HG02938 (cell line): Measurements from ENCODE around the gene XRCC1.
"Not testable (repeated sequence)": the region's sequence is repeated elsewhere in the genome, so short reads cannot be mapped to it uniquely, and the experiment has no call there.

Experiments used
- ATAC-seq: cut with Tn5 transposase; IDR thresholded peaks from one replicate; pipeline ENCODE4 v1.9.1; 2021; ENCODE audit warnings: mild to moderate bottlenecking, moderate library complexity; ENCODE audit not compliant: unreplicated experiment

The XRCC1 gene

GRCh38 chr19:43575955-43576878 lies 890 bp upstream of the XRCC1 start:
- ATAC-seq, result peak; percentile 6

DNA sequence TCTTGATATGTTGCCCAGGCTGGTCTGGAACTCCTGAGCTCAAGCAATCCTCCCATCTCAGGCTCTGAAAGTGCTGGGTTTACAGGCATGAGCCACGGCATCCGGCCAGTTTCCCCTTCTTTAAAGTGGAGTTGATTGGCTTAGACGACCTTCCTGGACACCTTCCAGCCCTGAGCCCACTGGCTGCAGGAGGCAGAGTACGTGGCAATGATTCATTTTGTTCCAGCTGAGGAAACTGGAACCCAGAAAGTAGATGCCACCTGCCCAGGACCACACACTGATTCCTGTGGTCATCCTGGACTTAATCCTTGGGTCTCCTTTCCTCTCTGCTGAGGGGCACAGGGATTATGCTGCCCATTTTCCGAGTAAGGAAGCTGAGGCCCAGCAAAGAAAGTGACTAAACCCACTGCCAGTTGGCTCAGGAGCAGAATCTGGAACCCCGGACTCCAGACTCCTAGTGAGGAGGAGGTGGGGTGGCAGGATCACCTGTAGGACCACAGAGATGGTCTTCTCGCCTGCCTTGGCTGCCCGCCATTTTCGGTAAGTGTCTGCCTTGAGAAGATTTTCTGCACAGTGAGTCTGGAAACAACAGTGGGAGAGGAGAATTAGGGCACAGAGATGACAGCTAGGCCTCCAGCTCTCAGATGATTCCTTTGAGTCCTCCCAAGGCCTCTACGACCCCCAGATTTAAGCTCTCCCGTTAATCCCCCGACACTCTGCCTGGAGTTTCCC lies 737 bp downstream of the XRCC1 start:
- ATAC-seq, result no peak

DNA sequence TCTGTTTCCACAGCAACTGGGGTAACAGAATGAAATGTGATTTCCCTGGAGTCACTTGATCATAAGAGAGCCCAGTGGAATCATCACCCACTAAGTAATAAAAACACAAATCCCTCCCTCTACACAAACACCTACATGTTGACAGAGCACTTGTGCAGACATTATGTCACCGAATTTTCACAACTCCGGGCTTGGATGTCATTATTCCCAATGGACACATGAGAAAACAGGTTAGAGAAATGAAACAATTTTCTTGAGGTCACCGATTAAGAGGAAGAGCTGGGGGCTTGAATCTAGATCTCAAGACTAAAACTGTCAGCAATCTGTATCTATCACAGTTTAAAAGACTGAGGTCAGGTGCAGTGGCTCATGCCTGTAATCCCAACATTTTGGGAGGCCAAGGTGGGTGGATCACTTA lies 3.1 kb downstream of the XRCC1 start:
- no peak for ATAC-seq

DNA sequence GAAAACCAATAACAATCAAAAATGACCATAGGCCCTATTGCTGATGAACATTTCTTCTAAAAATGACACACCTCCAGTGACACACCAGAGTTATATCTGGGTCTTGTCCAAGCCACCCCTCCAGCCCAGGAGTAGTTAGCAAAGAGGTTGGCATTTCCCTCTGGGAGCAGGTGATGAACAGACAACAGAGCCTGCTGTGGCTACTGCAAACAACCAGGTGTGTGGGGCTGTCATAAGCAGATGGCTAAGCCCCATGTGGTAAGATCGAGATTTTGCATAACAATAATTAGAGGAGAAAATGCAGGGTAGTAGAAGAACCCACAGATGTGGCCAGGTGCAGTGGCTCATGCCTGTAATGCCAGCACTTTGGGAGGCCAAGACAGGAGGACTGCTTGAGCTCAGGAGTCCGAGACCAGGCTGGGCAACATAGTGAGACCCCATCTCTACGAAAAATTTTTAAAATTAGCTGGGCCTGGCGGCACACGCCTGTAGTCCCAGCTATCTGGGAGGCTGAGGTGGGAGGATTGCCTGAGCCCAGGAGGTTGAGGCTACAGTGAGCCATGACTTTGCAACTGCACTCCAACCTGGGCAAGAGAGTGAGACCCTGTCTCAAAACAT lies 5.0 kb downstream of the XRCC1 start:
- no peak for ATAC-seq

DNA sequence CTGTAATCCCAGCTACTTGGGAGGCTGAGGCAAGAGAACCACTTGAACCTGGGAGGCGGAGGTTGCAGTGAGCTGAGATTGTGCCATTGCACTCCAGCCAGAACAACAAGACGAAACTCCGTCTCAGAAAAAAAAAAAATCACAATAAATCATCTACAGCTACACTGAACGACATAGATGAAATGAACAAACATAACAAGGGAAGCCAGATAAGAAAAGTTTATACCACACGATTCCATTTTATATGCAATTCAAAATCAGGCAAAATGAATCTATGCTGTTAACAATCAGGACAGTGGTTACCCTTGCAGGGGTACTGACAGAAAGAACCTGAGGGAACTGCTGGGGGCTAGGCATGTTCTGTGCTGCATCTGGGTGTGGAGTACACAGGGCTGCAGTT lies 5.7 kb downstream of the XRCC1 start:
- ATAC-seq, result no peak

- no peak for ATAC-seq
Observed at GRCh38 chr19:43564800-43565199, 10.5 kb downstream of the XRCC1 start.

DNA sequence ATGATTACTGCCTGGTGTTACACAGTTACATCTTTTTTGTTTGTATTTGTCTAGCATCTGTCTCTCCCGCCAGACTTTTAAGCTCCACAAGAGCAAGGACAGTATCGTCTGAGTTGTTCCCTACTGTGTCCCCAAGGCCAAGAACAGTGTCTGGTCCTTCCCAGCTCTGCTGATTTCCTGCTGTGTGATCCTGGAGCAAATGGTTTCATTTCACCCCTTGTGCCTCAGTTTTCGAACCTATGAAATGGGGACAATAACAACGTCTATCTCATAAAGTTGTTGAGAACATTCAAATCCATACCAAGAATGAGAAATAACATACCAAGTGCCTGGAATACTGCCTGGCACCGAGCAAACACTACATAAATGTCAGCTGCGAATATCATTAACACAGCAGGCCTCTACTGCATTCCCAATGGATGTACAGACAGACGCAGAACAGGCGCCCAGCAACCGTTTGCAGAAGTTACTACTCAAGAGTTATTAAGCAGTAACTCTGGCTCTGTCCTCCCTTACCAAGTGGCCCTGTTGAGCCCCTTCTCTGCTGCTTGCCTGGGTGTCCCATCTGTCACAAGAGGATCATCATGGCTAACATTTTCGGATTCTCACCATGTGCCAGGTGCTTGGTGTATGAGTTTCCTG lies 11.4 kb downstream of the XRCC1 start:
- ATAC-seq, result no peak

DNA sequence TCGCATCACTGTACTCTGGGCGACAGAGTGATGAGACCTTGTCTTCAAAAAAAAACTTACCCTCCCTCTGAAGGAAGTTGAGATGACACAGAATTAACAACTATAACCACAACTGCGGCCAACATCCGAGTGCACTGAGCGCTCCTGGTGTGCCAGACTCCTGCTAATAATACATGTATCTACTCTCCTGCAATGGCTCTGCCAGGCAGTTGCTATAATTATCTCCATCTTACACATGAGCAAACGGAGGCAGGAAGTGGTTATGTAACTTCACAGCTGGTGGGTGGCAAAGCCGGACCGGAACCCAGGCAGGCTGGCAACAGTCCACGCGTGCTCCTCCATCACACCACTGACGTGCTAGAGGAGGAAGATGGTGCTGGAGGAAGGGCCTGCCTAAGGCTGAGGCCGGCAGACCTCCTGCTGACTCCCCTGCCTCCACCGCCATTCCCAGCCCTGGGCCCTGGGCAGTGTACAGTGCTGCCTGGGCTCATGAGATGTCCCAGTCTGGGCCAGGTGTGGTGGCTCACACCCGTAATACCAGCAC lies 12.6 kb downstream of the XRCC1 start:
- peak; percentile 78 for ATAC-seq

- no peak for ATAC-seq
Observed at GRCh38 chr19:43562226-43562697, 13.1 kb downstream of the XRCC1 start.

GRCh38 chr19:43561139-43561970 lies 14.0 kb downstream of the XRCC1 start:
- no peak for ATAC-seq

GRCh38 chr19:43560687-43561086 lies 14.6 kb downstream of the XRCC1 start:
- ATAC-seq, result no peak

DNA sequence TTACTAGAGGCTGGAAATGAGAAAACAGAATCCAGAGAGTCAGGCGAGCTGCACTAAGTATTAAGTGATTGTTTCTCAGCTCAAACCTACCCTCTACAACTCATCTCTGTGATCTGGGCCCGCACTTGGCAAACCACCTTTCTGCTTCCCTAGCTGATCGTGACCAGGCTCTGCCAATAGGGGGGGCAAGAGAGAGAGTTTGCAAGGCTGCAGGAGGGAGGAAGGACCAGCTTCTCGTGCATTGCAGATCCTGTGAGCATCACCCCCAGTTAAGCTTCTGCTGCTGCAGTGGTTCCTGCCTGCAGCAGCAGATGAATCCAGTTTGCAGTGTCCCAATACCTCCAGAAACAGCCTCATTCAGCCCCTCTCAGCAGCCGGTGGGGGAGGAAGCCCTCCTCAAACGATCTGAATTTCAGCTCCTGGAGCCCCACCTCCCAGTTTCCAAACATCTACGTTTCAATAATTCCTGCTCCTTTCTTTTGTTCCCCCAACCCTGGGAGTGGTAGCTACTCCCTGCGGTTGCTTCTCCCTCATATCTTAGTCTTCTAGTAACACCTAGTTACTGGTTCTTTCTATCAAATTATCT lies 20.0 kb downstream of the XRCC1 start:
- no peak for ATAC-seq

GRCh38 chr19:43554317-43554895 lies 20.9 kb downstream of the XRCC1 start:
- no peak for ATAC-seq

- ATAC-seq, result no peak
Observed at GRCh38 chr19:43553656-43554055, 21.7 kb downstream of the XRCC1 start.

DNA sequence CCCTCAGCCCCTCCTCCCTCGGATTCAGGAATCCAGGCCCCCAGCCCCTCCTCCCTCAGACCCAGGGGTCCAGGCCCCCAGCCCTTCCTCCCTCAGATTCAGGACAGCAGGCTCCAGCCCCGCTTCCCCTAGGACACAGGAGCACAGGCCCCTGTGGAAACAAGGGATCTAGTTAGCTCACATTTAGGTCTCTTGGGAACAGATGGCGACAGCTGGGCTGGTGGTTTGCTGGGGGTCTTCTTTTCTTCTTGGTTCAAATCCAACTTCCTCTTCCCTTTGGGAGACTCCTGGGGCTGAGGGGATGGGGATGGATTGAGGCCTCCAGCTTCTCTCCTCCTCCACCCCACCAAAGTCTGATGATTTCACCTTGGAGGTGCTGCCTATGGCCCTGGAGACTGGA lies 22.7 kb downstream of the XRCC1 start:
- no peak for ATAC-seq

DNA sequence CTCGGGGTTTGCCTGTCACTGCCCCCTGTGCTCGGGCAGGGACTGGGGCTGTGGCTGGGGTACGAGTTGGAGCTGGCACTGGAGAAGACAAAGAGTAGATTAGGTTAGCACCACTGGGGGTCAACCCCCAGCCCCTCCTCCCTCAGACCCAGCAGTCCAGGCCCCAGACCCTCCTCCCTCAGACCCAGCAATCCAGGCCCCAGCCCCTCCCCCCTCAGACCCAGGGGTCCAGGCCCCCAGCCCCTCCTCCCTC lies 23.2 kb downstream of the XRCC1 start:
- ATAC-seq, result no peak

DNA sequence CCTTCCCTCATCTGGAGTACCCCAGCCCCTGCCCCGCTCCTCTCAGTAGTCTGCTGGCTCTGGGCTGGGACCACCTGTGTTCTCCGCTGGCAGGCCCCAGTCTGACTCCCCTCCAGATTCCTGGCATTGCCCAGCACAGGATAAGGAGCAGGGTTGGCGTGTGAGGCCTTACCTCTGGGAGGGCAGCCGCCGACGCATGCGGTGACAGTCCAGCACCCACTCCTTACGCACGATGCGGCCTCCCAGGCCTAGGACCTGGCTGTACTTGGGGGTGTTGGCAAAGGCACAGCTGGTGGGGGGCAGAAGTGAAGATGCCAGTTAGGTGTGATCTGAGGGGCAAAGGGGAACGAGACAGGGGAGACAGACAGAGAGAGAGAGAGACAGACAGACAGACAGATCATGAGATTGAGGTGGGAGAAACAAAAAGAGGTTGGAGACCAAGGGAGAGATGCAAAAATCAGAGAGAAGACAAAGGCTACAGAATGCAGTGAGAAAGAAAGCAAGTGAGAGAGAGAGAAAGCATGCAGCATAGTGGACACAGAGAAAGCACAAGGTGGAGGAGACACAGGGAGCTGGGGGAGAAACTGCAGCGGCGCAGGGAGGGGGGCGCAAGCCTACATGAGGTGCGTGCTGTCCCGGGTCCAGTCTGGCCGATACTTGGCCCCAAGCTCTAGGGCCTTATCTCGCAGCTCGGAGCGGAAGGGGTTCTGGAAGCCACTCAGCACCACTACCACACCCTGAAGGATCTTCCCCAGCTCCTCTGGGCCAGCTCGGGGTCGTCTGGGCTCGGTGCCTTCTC lies 23.7 kb downstream of the XRCC1 start:
- no peak for ATAC-seq

GRCh38 chr19:43548706-43549105 lies 26.6 kb downstream of the XRCC1 start:
- no peak for ATAC-seq

GRCh38 chr19:43547926-43548325 lies 27.4 kb downstream of the XRCC1 start:
- not testable (repeated sequence) for ATAC-seq
